GM19099 (cell line): ENCODE data around the gene LCN1.

ENCODE experiments used
- POLR2A ChIP-seq: IDR thresholded peaks from 3 replicates; pipeline ENCODE4 v1.6.1; 2011; ENCODE audit warnings: low read depth; ENCODE audit not compliant: insufficient read length; ENCODE audit errors: extremely low read depth

Gene LCN1

GRCh38 chr9:135499326-135500070, 21.7 kb upstream of the LCN1 start:
- TF ChIP-seq POLR2A = no peak

DNA sequence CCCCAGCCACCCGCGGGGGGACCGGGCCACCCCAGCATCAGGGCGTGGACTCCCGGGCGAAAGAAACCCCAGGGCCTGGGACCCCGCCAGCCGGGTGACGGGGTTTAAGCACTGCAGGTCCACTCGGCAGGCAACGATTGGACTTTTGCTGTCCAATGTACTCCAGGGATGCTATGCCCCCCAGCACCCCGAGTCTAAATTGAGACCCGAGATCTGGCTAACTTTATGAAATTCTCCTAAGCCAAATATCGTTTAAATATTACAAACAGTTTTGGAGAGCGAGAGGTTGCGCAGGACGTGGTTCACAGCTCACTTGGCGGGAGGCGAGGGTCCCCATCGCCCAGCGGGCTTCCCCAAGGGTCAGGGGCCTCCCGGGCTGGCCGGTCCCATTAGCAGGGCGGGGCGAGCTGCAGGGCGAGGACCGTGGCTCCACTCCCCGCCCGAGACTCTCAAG, 21.1 kb upstream of the LCN1 start:
- no peak for TF ChIP-seq POLR2A

DNA sequence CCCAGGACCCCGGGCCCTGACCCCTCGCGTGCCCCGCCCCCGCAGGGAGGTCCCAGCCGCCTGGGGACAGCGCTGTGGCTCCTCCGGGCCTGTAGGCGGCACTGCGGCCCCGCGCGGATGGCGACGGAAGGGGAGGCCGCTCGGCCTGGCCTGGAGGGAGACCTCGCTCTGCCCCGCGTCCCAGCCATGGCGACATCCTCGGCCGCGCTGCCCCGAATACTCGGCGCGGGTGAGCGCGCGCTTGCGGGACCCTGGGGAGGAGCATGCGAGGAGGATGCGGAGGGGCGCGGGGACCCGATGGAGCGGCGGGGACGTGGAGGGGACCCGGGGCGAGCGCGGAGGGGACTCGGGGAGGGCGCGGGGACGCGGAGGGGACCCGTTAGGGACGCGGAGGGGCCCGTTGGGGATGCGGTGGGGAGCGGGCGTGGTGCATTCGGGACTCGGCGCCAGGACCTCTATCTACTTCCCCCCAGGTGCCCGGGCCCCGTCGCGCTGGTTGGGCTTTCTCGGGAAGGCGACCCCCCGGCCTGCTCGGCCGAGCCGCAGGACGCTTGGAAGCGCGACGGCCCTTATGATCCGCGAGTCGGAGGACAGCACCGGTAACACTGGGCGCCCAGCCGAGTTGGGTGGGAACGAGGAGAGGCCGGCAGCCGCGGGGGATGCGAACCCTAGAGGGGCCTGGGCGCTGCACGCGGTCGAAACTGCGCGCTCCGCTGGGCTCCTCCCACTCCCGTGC, 20.5 kb upstream of the LCN1 start, which contains the start of gene MRPS2:
Gene MRPS2 (plus strand): TSS at position 158 of the 736 bp plus-strand sequence. CDS start 29 bp downstream, at position 187.
- TF ChIP-seq POLR2A = peak; percentile 80

GRCh38 chr9:135501261-135502167, 19.7 kb upstream of the LCN1 start:
- no peak for TF ChIP-seq POLR2A

GRCh38 chr9:135502168-135502872, 18.9 kb upstream of the LCN1 start:
- TF ChIP-seq POLR2A = no peak

- no peak for TF ChIP-seq POLR2A
Measured at GRCh38 chr9:135502873-135503321, 18.3 kb upstream of the LCN1 start.

DNA sequence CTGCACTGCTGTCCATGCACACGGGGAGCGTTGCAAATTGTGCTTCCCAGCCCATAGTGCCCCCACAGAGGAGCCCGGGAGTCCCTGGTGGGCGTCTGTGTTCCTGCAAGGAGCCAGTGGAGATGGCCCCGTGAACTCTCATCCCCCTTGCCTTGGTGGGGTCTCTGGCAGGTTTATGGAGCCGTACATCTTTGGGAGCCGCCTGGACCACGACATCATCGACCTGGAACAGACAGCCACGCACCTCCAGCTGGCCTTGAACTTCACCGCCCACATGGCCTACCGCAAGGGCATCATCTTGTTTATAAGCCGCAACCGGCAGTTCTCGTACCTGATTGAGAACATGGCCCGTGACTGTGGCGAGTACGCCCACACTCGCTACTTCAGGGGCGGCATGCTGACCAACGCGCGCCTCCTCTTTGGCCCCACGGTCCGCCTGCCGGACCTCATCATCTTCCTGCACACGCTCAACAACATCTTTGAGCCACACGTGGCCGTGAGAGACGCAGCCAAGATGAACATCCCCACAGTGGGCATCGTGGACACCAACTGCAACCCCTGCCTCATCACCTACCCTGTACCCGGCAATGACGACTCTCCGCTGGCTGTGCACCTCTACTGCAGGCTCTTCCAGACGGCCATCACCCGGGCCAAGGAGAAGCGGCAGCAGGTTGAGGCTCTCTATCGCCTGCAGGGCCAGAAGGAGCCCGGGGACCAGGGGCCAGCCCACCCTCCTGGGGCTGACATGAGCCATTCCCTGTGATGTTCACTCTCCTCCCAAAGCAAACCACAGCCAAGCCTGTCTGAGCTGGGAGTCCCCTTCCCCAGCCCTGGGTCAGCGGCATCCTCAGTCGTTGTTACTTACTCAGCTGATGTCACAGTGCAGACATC, 17.6 kb upstream of the LCN1 start:
- no peak for TF ChIP-seq POLR2A

DNA sequence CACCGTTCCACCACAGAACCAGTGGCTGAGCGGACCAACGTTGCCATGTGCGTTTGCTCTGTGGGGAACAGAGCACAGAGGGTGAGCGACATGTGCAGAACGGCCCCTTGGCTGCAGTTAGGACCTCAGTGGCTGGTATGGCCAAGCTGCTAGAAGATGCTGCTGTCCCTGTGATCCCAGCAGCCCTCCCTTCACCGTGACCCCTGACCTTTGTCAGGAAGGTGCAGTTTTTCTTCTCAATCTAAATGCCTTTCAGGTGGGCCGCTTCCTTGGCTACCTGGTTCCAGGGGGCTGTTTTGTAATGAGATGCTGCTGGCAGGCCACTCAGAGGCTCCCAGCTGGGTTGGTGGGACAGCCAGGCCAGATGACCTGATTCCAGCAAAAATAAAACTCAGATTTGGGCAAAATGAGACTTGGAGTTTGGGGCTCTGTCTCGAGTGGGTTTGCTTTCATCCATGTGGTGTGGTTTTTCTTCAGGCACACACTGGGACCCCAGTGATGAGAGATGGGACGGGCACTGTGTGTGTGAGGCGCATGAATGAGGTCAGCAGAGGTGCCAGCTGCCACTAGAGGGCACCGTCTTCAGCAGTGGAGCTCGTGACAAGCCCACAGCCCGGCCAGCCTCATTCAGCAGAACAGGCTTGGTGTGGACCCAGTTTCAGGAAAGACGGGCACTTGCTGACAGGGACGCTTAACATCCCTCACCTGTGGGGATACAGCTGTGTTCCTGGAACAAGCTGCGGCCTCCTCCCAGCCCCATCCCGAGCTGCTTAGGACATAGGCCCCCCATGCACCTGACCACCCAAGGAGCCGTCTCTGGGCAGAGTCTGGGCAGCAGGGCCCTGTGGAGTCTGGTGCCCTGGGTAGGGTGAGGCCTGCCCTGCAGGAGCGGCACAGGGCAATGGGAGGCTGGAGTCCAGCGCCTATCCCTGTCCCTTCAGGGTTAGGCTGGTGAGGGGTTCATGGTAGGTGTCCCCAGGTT, 16.7 kb upstream of the LCN1 start:
- no peak for TF ChIP-seq POLR2A

GRCh38 chr9:135505406-135506187, 15.6 kb upstream of the LCN1 start:
- peak; percentile 11 for TF ChIP-seq POLR2A

DNA sequence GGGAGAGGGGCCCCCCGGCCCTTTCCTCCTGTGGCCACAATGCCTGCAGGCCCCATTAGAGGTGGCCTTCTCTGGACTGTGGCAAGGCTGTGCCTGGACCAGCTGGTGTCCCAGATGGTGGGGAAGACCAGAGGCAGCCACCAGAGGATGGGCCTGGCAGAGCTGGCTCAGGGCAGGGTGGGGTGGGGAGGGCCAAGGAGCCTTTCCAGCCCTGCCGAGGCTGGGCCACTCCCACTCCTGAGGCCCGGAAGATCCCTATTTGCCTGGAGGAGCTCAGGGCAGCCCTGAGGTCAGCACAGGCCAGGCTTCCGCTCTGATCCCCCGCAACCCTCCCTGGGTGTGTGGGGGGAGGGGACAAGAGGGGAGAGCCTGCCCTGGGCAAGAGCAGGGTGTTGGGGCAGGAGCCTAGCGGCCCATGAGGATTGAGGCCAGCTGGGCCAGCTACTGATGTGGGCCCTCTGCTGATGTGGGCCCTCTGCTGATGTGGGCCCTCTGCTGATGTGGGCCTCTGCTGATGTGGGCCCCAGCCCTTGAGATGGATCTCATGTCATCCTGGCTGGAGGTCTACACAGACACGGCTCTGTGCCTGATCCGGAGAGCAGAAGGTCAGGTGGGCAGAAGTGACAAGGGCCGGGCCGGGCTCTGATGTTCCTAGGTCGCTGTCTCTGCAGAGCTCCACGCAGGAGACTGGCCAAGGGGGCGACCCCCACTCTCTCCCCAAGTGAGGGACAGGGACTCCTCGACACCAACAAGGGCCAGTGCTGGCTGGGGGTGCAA, 14.7 kb upstream of the LCN1 start:
- no peak for TF ChIP-seq POLR2A
